Adrenal gland (tissue), 12 donors: ENCODE data around the gene P2RX6. TPM values are rescaled to one million over a fixed set of nuclear protein-coding genes. Genes with fewer than 3 reads are reported as not detected.

Experiments used
- DNase-seq, 7 donors: peaks; one replicate each; pipeline ENCODE4 v3.0.0-alpha.2; 2019 to 2020
- H3K27ac ChIP-seq, 5 donors: fragments of 200-600 bp; sonication (generic) in 4 of 5; 1 replicate in 3 of 5; 2 replicates in 2 of 5; pipeline versions ENCODE4 v1.5.1 to v1.8.0; 2016 to 2020; ENCODE audit warnings: mild to moderate bottlenecking in 1 of 5
- H3K27me3 ChIP-seq: fragments of 200-600 bp; 2 replicates; pipeline ENCODE4 v1.8.0; 2021
- H3K36me3 ChIP-seq, 2 donors: fragments of 200-600 bp; replicated peaks in 1 of 2; 1 replicate in 1 of 2; 2 replicates in 1 of 2; pipeline versions ENCODE4 v1.5.1 to v1.8.0; 2018 to 2022
- H3K4me1 ChIP-seq, 2 donors: fragments of 200-600 bp; replicated peaks in 1 of 2; 1 replicate in 1 of 2; 2 replicates in 1 of 2; pipeline versions ENCODE4 v1.5.1 to v1.8.0; 2018 to 2021
- H3K4me3 ChIP-seq, 4 donors: fragments of 200-600 bp; sonication (generic) in 3 of 4; one replicate each; pipeline ENCODE4 v1.5.1; 2016 to 2018
- H3K9me3 ChIP-seq, 3 donors: fragments of 200-600 bp; sonication (generic) in 1 of 3; replicated peaks in 1 of 3; 1 replicate in 2 of 3; 2 replicates in 1 of 3; pipeline versions ENCODE4 v1.5.1 to v1.8.0; 2016 to 2021
- CTCF ChIP-seq, 6 experiments: fragments of 450-650 bp in 4 of 6; fragments of 200-600 bp in 2 of 6; sonication (generic) in 1 of 6; IDR thresholded peaks; 1 replicate in 5 of 6; 2 replicates in 1 of 6; pipeline versions ENCODE4 v1.5.1 to v1.8.0; 2016 to 2021; ENCODE audit warnings: antibody characterized with exemption in 6 of 6, mild to moderate bottlenecking in 2 of 6, moderate library complexity in 1 of 6
- POLR2A ChIP-seq, 2 donors: fragments of 450-650 bp; IDR thresholded peaks; one replicate each; pipeline ENCODE4 v1.6.1; 2017; ENCODE audit warnings: antibody characterized with exemption in 2 of 2, mild to moderate bottlenecking in 2 of 2, moderate library complexity in 1 of 2
- WGBS, 4 donors: extraction: QIAGEN DNeasy Blood & Tissue Kit in 2 of 4; methylation state at CpG; one replicate each; pipeline versions ENCODE4 v1.1.5 to v1.1.7; 2013 to 2017; 5-methylcytosine and 5-hydroxymethylcytosine counted together
- intact Hi-C, 2 donors: fragments of 100-400 bp; cut with DNase I; formaldehyde crosslinking; loops; one replicate each; pipeline versions ENCODE4 v1.14.1 to v1.15.0; 2022 to 2023
- polyA plus RNA-seq, 3 donors: library from polyadenylated mRNA; stranded (reverse); fragments of 200-250 nt in 2 of 3; fragments of 350-450 nt in 1 of 3; fragmentation: Illumina TruSeq in 1 of 3; extraction: RNeasy Lipid Tissue Mini Kit (QIAGEN cat#74804) in 1 of 3; gene quantifications; one replicate each; pipeline ENCODE4 v1.2.3, GENCODE V29; 2013 to 2014
- total RNA-seq, 9 donors: library from RNA; depleted of rRNA in 4 of 9; stranded (reverse); fragments of >200 nt in 4 of 9; fragments of 120-200 nt in 1 of 9; fragmentation: NEBNext Ultra II Directional in 1 of 9; extraction: Animal tissue kit (Norgen Biotek cat#: 25700) in 1 of 9; gene quantifications; one replicate each; pipeline versions ENCODE4 v1.1.0 to v1.2.4, GENCODE V29; 2013 to 2023
- donor health status: healthy with polysubstance abuse.
- donor health status: Bipolar disorder and iron deficiency.
- donor health status: DM: yes; HTN: yes; CAD: no.
- donor health status: DM: no; HTN: no; CAD: no.
- donor health status: DM: no; HTN: no; CAD: no.
- donor health status: DM: yes; HTN: yes; CAD: no.

P2RX6 gene
- total and polyA plus RNA-seq, 12 donors: 1.7 to 11.9 (median 4.4) TPM

- H3K27me3 ChIP-seq: no peaks in the 10 kb centered on the region
- intact Hi-C loops: no loop called here
- H3K27ac ChIP-seq: no peak overlapping the region
- no peaks in the 10 kb centered on the region for H3K9me3 ChIP-seq
- WGBS, 4 donors: 78 to 84% (median 81%) methylated on average over 11 to 14 of the region's 14 CpGs
- DNase-seq: no peak
- H3K36me3 ChIP-seq: no peaks in the 10 kb centered on the region
- H3K4me1 ChIP-seq: peaks cover 4% of the 10 kb centered on the region in 2 donors
- no peak overlapping the region for H3K4me3 ChIP-seq
- TF ChIP-seq POLR2A (IDR thresholded peaks at IDR 0.05): no peak
- no peak for TF ChIP-seq CTCF (IDR thresholded peaks at IDR 0.05)
Measured at GRCh38 chr22:21026783-21027692, 12.1 kb downstream of the P2RX6 start.

GRCh38 chr22:21028277-21029251, 13.6 kb downstream of the P2RX6 start:
- Histone ChIP-seq H3K4me3 (no peak overlapping the region), H3K9me3 (no peaks in the 10 kb centered on the region), H3K27me3 (no peaks in the 10 kb centered on the region), H3K36me3 (no peaks in the 10 kb centered on the region), H3K4me1 (peaks cover 6 to 13% of the 10 kb centered on the region in 2 donors), H3K27ac (no peak overlapping the region)
- 85 to 97% (median 88%) methylated on average over 8 to 13 of the region's 13 CpGs for WGBS, 4 donors
- DNase-seq: no peak
- TF ChIP-seq CTCF (IDR thresholded peaks at IDR 0.05) (no peak), POLR2A (IDR thresholded peaks at IDR 0.05) (no peak)
- intact Hi-C loops: no loop called here

- intact Hi-C loops: no loop called here
- H3K27ac ChIP-seq: no peak overlapping the region
- H3K4me3 ChIP-seq: no peak overlapping the region
- no peaks in the 10 kb centered on the region for H3K9me3 ChIP-seq
- DNase-seq: no peak
- peaks cover 6 to 13% of the 10 kb centered on the region in 2 donors for H3K4me1 ChIP-seq
- TF ChIP-seq CTCF (IDR thresholded peaks at IDR 0.05) (no peak), POLR2A (IDR thresholded peaks at IDR 0.05) (no peak)
- H3K27me3 ChIP-seq: no peaks in the 10 kb centered on the region
- 70 to 77% (median 74%) methylated on average over 9 to 12 of the region's 12 CpGs for WGBS, 4 donors
- H3K36me3 ChIP-seq: no peaks in the 10 kb centered on the region
Measured at GRCh38 chr22:21029486-21030025, 14.6 kb downstream of the P2RX6 start.

- Histone ChIP-seq H3K4me1 (peaks cover 6 to 13% of the 10 kb centered on the region in 2 donors), H3K36me3 (no peaks in the 10 kb centered on the region), H3K27me3 (no peaks in the 10 kb centered on the region), H3K27ac (no peak overlapping the region), H3K4me3 (no peak overlapping the region), H3K9me3 (no peaks in the 10 kb centered on the region)
- no peak for DNase-seq
- WGBS, 4 donors: 91 to 95% (median 92%) methylated on average over 13 to 15 of the region's 15 CpGs
- TF ChIP-seq CTCF (IDR thresholded peaks at IDR 0.05) (no peak), POLR2A (IDR thresholded peaks at IDR 0.05) (no peak)
- intact Hi-C loops: no loop called here
Measured at GRCh38 chr22:21030032-21030431, 15.1 kb downstream of the P2RX6 start.
